Mucosa of rectum (tissue), 2 donors: ENCODE results near the gene TRPM8.
"Not testable (repeated sequence)": the region's sequence is repeated elsewhere in the genome, so short reads cannot be mapped to it uniquely, and the experiment has no call there.

Source experiments
- H3K27ac ChIP-seq, 2 donors: one replicate each; pipeline ENCODE4 v1.7.0; 2013; ENCODE audit warnings: inconsistent platforms in 2 of 2, low read depth in 2 of 2, low read length in 2 of 2
- H3K27me3 ChIP-seq, 2 donors: one replicate each; pipeline ENCODE4 v1.7.0; 2013; ENCODE audit warnings: low read length in 2 of 2; ENCODE audit not compliant: control insufficient read depth in 2 of 2, insufficient read depth in 2 of 2
- H3K36me3 ChIP-seq, 2 donors: one replicate each; pipeline ENCODE4 v1.7.0; 2013; ENCODE audit warnings: low read length in 2 of 2; ENCODE audit not compliant: control insufficient read depth in 2 of 2, insufficient read depth in 2 of 2
- H3K4me1 ChIP-seq, 2 donors: one replicate each; pipeline ENCODE4 v1.7.0; 2013; ENCODE audit warnings: low read length in 2 of 2, mild to moderate bottlenecking in 1 of 2; ENCODE audit not compliant: control insufficient read depth in 2 of 2, insufficient read depth in 2 of 2
- H3K4me3 ChIP-seq, 2 donors: one replicate each; pipeline ENCODE4 v1.7.0; 2013; ENCODE audit warnings: low read length in 2 of 2
- H3K9ac ChIP-seq, 2 donors: one replicate each; pipeline ENCODE4 v1.7.0; 2013; ENCODE audit warnings: low read length in 2 of 2, low read depth in 1 of 2, mild to moderate bottlenecking in 1 of 2
- H3K9me3 ChIP-seq, 2 donors: one replicate each; pipeline ENCODE4 v1.7.0; 2013; ENCODE audit warnings: low read length in 2 of 2; ENCODE audit not compliant: control insufficient read depth in 2 of 2
- donor health status: healthy.
- donor health status: Normal muscosa, but diverticular disease.

Gene TRPM8

DNA sequence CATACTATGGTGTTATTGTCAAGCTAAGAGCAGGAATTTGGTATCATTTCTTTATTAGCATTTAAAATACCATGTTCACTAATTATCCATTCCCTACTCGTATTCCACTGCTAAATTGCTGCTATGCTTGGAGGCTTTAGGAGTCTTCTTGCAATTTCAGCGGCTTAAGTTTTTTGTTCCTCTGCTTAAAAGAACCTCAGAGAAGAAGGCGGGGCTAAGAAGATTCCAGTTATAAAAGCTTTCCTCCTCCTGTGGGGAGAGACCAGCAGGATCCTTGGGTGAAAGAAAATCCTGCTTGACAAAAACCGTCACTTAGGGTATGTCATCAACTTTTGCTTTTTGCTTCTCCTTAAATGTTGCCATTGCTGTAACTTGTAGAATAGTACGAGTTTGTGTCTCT is at the start of gene TRPM8:
TRPM8 (plus strand) TSS at position 258 of the 400 bp plus-strand sequence. CDS start 9,165 bp downstream, outside the sequence.
- Histone ChIP-seq H3K27ac (no peak within 1 kb of the TSS), H3K27me3 (peaks cover 3 to 5% of the 10 kb centered on the region in 2 donors), H3K4me3 (no peak within 1 kb of the TSS), H3K4me1 (no peaks in the 10 kb centered on the region), H3K9ac (no peak within 1 kb of the TSS), H3K9me3 (no peaks in the 10 kb centered on the region), H3K36me3 (no peaks in the 10 kb centered on the region)

GRCh38 chr2:233867993-233868532 is 49.1 kb upstream of the TRPM8 start, which contains the start of gene MSL3B:
Gene MSL3B, minus strand, starts transcription at chr2:233868386.
- peaks cover 3 to 6% of the 10 kb centered on the region in 2 donors for H3K27me3 ChIP-seq
- no peaks in the 10 kb centered on the region for H3K4me1 ChIP-seq
- peak within 1 kb of the TSS in 1 of 2 donors; percentile 29 for H3K27ac ChIP-seq
- peak within 1 kb of the TSS; percentile 77 to 89 for H3K4me3 ChIP-seq
- H3K36me3 ChIP-seq: no peaks in the 10 kb centered on the region
- no peaks in the 10 kb centered on the region for H3K9me3 ChIP-seq
- H3K9ac ChIP-seq: peak within 1 kb of the TSS; percentile 34 to 77

GRCh38 chr2:233871432-233871831 is 45.7 kb upstream of the TRPM8 start:
- Histone ChIP-seq H3K4me1 (no peaks in the 10 kb centered on the region), H3K27ac (no peak overlapping the region), H3K36me3 (no peaks in the 10 kb centered on the region), H3K4me3 (no peak overlapping the region), H3K9me3 (no peaks in the 10 kb centered on the region), H3K9ac (no peak overlapping the region), H3K27me3 (peaks cover 3 to 9% of the 10 kb centered on the region in 2 donors)

DNA sequence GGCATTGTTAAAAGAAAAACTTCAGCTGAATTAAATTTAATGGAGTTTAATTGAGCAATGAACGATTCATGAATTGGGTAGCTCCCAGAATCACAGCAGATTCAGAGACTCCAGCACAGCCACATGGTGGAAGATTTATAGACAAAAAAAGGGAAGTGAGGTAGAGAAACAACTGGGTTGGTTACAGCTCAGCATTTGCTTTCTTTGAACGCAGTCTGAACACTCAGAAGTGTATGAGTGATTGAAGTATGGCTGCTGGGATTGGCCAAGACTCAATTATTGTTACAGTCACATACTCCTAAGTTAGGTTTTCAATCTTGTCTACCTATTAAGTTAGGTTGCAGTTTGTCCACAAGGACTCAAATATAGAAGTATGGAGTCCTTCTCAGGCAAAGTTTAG is 45.0 kb upstream of the TRPM8 start:
- not testable (repeated sequence) for H3K27me3 ChIP-seq

GRCh38 chr2:233882353-233882752 is 34.8 kb upstream of the TRPM8 start:
- Histone ChIP-seq H3K9me3 (peaks cover 6 to 7% of the 10 kb centered on the region in 2 donors), H3K27me3 (no peaks in the 10 kb centered on the region), H3K4me3 (no peak overlapping the region), H3K9ac (no peak overlapping the region), H3K4me1 (no peaks in the 10 kb centered on the region), H3K36me3 (no peaks in the 10 kb centered on the region), H3K27ac (no peak overlapping the region)

More for the DNA sequence above, 45.0 kb upstream of the TRPM8 start:
- H3K36me3 ChIP-seq, H3K4me1 ChIP-seq, H3K9ac ChIP-seq, H3K9me3 ChIP-seq, H3K27ac ChIP-seq, H3K4me3 ChIP-seq: not testable (repeated sequence)

DNA sequence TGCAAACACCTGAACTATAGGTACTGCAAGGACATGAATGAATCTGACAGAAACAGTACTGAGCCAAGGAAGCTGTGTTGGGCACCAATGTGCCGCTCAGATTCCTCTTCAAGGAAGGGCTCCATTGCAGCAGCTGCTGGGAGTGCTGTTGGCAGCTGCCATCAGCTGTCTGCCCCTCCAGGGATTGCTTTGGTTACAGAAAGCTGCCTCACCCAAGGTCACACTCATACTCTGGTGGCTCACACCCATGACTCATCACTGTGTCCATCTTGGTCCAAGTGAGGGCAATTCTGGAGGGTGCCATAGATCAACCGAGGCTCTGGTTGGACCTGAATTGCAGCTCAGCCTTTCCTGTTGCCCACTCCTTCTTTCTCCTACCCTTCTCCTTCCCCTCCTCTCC is 24.4 kb upstream of the TRPM8 start:
- Histone ChIP-seq H3K4me1 (no peaks in the 10 kb centered on the region), H3K9me3 (no peaks in the 10 kb centered on the region), H3K9ac (no peak overlapping the region), H3K27ac (no peak overlapping the region), H3K4me3 (no peak overlapping the region), H3K36me3 (no peaks in the 10 kb centered on the region), H3K27me3 (peaks cover 0 to 4% of the 10 kb centered on the region in 2 donors)

GRCh38 chr2:233896253-233896652 is 20.9 kb upstream of the TRPM8 start:
- not testable (repeated sequence) for H3K27ac ChIP-seq, H3K9ac ChIP-seq, H3K4me1 ChIP-seq, H3K27me3 ChIP-seq, H3K4me3 ChIP-seq, H3K36me3 ChIP-seq, H3K9me3 ChIP-seq

DNA sequence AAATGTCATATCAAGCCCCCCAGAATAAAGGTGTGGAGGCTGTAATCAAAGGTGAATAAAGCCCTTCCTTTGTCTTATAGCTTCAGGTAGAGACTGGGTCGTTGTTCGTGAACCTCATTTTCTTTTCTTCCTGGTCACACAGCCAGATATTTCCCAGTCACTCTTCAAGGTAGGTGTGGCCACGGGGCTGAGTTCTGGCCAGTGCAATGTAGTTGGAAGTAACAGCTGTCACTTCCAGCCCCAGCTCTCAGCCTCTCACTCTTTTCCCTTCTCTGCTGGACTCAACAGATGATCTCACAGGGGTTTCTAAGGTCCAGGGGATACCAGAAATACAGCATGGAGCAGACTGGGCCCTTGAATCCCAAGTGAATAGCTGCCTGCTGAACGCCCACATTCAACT is 15.8 kb upstream of the TRPM8 start:
- H3K27me3 ChIP-seq: peaks cover 0 to 5% of the 10 kb centered on the region in 2 donors
- no peaks in the 10 kb centered on the region for H3K4me1 ChIP-seq
- no peak overlapping the region for H3K9ac ChIP-seq
- no peak overlapping the region for H3K4me3 ChIP-seq
- H3K9me3 ChIP-seq: no peaks in the 10 kb centered on the region
- no peaks in the 10 kb centered on the region for H3K36me3 ChIP-seq
- no peak overlapping the region for H3K27ac ChIP-seq

DNA sequence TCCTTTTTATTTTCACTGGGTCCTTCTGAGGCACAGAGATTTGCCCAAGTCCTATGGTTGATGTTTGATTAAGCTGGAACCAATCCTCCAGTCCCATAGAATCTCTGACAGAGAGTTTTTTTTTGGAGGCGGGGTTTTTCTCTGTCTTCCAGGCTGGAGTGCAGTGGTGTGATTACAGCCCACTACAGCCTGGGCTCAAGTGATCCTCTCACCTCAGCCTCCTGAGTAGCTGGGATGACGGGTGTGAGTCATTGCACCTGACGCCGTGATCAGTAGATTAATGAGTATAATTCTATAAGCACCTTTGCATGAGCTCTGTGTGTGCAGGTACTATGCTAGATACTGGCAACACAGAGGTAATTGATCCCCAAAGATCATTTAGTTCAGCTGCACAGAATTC is 15.3 kb upstream of the TRPM8 start:
- no peak overlapping the region for H3K27ac ChIP-seq

GRCh38 chr2:233905945-233906344 is 11.2 kb upstream of the TRPM8 start:
- Histone ChIP-seq H3K9ac (no peak overlapping the region), H3K4me1 (no peaks in the 10 kb centered on the region), H3K27me3 (peaks cover 0 to 5% of the 10 kb centered on the region in 2 donors), H3K9me3 (no peaks in the 10 kb centered on the region), H3K36me3 (no peaks in the 10 kb centered on the region), H3K27ac (no peak overlapping the region), H3K4me3 (no peak overlapping the region)

More for the DNA sequence above, 15.3 kb upstream of the TRPM8 start:
- Histone ChIP-seq H3K4me1 (no peaks in the 10 kb centered on the region), H3K27me3 (peaks cover 0 to 5% of the 10 kb centered on the region in 2 donors), H3K9ac (no peak overlapping the region), H3K36me3 (no peaks in the 10 kb centered on the region), H3K4me3 (no peak overlapping the region), H3K9me3 (no peaks in the 10 kb centered on the region)
